HL-60 (cell line): ENCODE results near the gene CEP97.

Experiments
- DNase-seq, 2 experiments: peaks; one replicate each; pipeline ENCODE4 v3.0.0-alpha.2; 2010 to 2020; ENCODE audit warnings: low read depth in 1 of 2, low spot score in 1 of 2
- H3K27ac ChIP-seq: fragments of 250-450 bp; sonication (Bioruptor Pico); replicated peaks from 2 replicates; pipeline ENCODE4 v1.5.1; 2020; ENCODE audit warnings: mild to moderate bottlenecking, moderate library complexity
- H3K27me3 ChIP-seq: fragments of 250-450 bp; sonication (Bioruptor Pico); 2 replicates; pipeline ENCODE4 v1.5.1; 2021; ENCODE audit warnings: mild to moderate bottlenecking, moderate library complexity; ENCODE audit not compliant: insufficient read depth, poor library complexity, severe bottlenecking
- H3K4me3 ChIP-seq: replicated peaks from 2 replicates; pipeline ENCODE4 v1.5.1; 2011; ENCODE audit warnings: mild to moderate bottlenecking, control low read depth, low read length; ENCODE audit not compliant: insufficient read depth
- CTCF ChIP-seq: IDR thresholded peaks from one replicate; pipeline ENCODE4 v1.5.1; 2011; ENCODE audit warnings: low read length, control low read depth, inconsistent platforms; ENCODE audit not compliant: insufficient read depth
- GABPA ChIP-seq: IDR thresholded peaks from 2 replicates; pipeline ENCODE4 v1.6.1; 2012; ENCODE audit warnings: low read depth
- POLR2AphosphoS5 ChIP-seq: IDR thresholded peaks from 2 replicates; pipeline ENCODE4 v1.6.1; 2012; ENCODE audit warnings: low read depth
- REST ChIP-seq: IDR thresholded peaks from 2 replicates; pipeline ENCODE4 v1.6.1; 2012; ENCODE audit warnings: low read depth; ENCODE audit not compliant: insufficient replicate concordance
- SPI1 ChIP-seq: IDR thresholded peaks from 2 replicates; pipeline ENCODE4 v1.6.1; 2012; ENCODE audit warnings: low read depth, mild to moderate bottlenecking, borderline replicate concordance
- long read RNA-seq: library from polyadenylated mRNA; unstranded; transcript quantifications from one replicate; pipeline ENCODE4 v2.0.0, GENCODE V29; 2020

Gene CEP97
- long read RNA-seq, full-length matches to known transcripts, result 2 of 25 reads
- long read RNA-seq, partial matches to known transcripts, result 17 of 25 reads
- long read RNA-seq, other reads (novel, unspliced or antisense), result 6 of 25 reads

GRCh38 chr3:101724329-101725193 is at the start of gene CEP97:
Gene CEP97 (plus strand): TSS chr3:101724614. CDS start chr3:101724677, 63 bp downstream.
- H3K27me3 ChIP-seq, result no peaks in the 10 kb centered on the region
- peak within 1 kb of the TSS; percentile 82 for H3K27ac ChIP-seq
- TF ChIP-seq REST (no peak), CTCF (no peak), SPI1 (no peak), POLR2AphosphoS5 (no peak; the same call in 1 of the 2 replicates), GABPA (no peak)
- peak within 1 kb of the TSS; percentile 74 for H3K4me3 ChIP-seq
- DNase-seq, result peak; percentile 67 to 95

- Histone ChIP-seq H3K27me3 (no peaks in the 10 kb centered on the region), H3K27ac (peak overlapping the region; percentile 96), H3K4me3 (peak overlapping the region; percentile 66)
- TF ChIP-seq POLR2AphosphoS5 (no peak), SPI1 (peak; percentile 71)
- DNase-seq, result no peak
Observed at GRCh38 chr3:101675709-101676215, 48.7 kb upstream of the CEP97 start.

GRCh38 chr3:101676216-101676764 is 48.1 kb upstream of the CEP97 start:
- Histone ChIP-seq H3K27me3 (no peaks in the 10 kb centered on the region), H3K4me3 (peak overlapping the region; percentile 66), H3K27ac (peak overlapping the region; percentile 96)
- TF ChIP-seq GABPA (peak; percentile 72), SPI1 (no peak), REST (no peak), CTCF (no peak), POLR2AphosphoS5 (no peak)
- DNase-seq, result peak; percentile 75 to 92
